A375 (cell line): ENCODE results near the gene OR52K1. TPM values are rescaled to one million over a fixed set of nuclear protein-coding genes. Genes with fewer than 3 reads are reported as not detected.

Experiments used
- total RNA-seq: library from RNA; depleted of rRNA; stranded (reverse); fragments of >200 nt; shearing (Covaris generic); gene quantifications from 2 replicates; pipeline ENCODE4 v1.2.3, GENCODE V29; 2014; rRNA removed

OR52K1 gene
- not detected in 2 replicates for total RNA-seq

GRCh38 chr11:4482445-4482844 is at the start of gene OR52K1:
Gene OR52K1, plus strand, starts transcription at chr11:4482646. Its CDS starts 6,255 bp downstream, at chr11:4488901.

GRCh38 chr11:4448995-4449394 is 33.5 kb upstream of the OR52K1 start, which contains the start of gene OR52K2:
Gene OR52K2, plus strand, starts transcription at chr11:4449295. Its CDS starts 45 bp downstream, at chr11:4449340.

Other genes with a start within 250 kb of the OR52K1 start
- gene OR52B4, start 114.3 kb upstream of the OR52K1 start, total RNA-seq = not detected in 2 replicates
- gene TRIM21, start 88.9 kb upstream of the OR52K1 start, total RNA-seq = 6.8 and 8.2 TPM in 2 replicates
- gene OR52K2, start 33.4 kb upstream of the OR52K1 start, total RNA-seq = not detected in 2 replicates
- not detected in 2 replicates for gene OR52M1, start 62.5 kb downstream of the OR52K1 start, total RNA-seq
- not detected in 2 replicates for gene OR52I2, start 99.1 kb downstream of the OR52K1 start, total RNA-seq
- gene OR52I1, start 111.4 kb downstream of the OR52K1 start, total RNA-seq = not detected in 2 replicates
- 5.7 and 8.7 TPM in 2 replicates for gene TRIM68, start 125.6 kb downstream of the OR52K1 start, total RNA-seq
- gene OR51D1, start 154.8 kb downstream of the OR52K1 start, total RNA-seq = not detected in 2 replicates
- not detected in 2 replicates for gene OR51E1, start 161.3 kb downstream of the OR52K1 start, total RNA-seq
- gene OR51E2, start 215.2 kb downstream of the OR52K1 start, total RNA-seq = 0.05 TPM in 1 of 2 replicates, not detected in the other
- not detected in 2 replicates for gene MMP26, start 222.1 kb downstream of the OR52K1 start, total RNA-seq